Right cardiac atrium (tissue), 5 donors: ENCODE data around the gene FMO1. TPM values are rescaled to one million over a fixed set of nuclear protein-coding genes. Genes with fewer than 3 reads are reported as not detected.

ENCODE experiments used
- ATAC-seq, 2 donors: fragments of 200-7000 bp; cut with Tn5 transposase; one replicate each; pipeline versions ENCODE4 v1.8.0 to v1.9.1; 2020; ENCODE audit warnings: moderate library complexity in 2 of 2, mild to moderate bottlenecking in 1 of 2
- DNase-seq, 3 donors: peaks; one replicate each; pipeline ENCODE4 v3.0.0-alpha.2; 2020
- H3K27ac ChIP-seq: one replicate; pipeline ENCODE4 v1.5.1; 2013; ENCODE audit warnings: mild to moderate bottlenecking, low read length, control low read depth, moderate library complexity
- H3K27me3 ChIP-seq: one replicate; pipeline ENCODE4 v1.6.1; 2013; ENCODE audit not compliant: control insufficient read depth, insufficient read depth
- H3K4me1 ChIP-seq: one replicate; pipeline ENCODE4 v1.6.1; 2013; ENCODE audit warnings: low read length; ENCODE audit not compliant: control insufficient read depth, insufficient read depth
- H3K4me3 ChIP-seq: one replicate; pipeline ENCODE4 v1.5.1; 2013; ENCODE audit warnings: low read length, control low read depth
- H3K9me3 ChIP-seq: one replicate; pipeline ENCODE4 v1.6.1; 2013; ENCODE audit warnings: low read length; ENCODE audit not compliant: control insufficient read depth
- WGBS: extraction: QIAGEN DNeasy Blood & Tissue Kit; methylation state at CpG from one replicate; pipeline ENCODE4 v1.1.7; 2013; 5-methylcytosine and 5-hydroxymethylcytosine counted together
- intact Hi-C, 4 donors: fragments of 100-400 bp; cut with DNase I; formaldehyde crosslinking; loops; one replicate each; pipeline versions ENCODE4 v1.11.0 to v1.14.0; 2022 to 2023
- polyA plus RNA-seq: library from polyadenylated mRNA; stranded (reverse); fragments of 200-250 nt; gene quantifications from one replicate; pipeline ENCODE4 v1.2.3, GENCODE V29; 2013
- total RNA-seq, 4 donors: library from RNA; stranded (reverse); fragmentation: NEBNext Ultra II Directional; extraction: Animal tissue kit (Norgen Biotek cat#: 25700); gene quantifications; one replicate each; pipeline ENCODE4 v1.2.1, GENCODE V29; 2021
- donor health status: healthy with polysubstance abuse.
- donor health status: DM: no; HTN: yes; CAD: no.
- donor health status: DM: no; HTN: no; CAD: no.
- donor health status: DM: no; HTN: yes; CAD: no; lungs with severe emphysema.
- donor health status: DM: yes; HTN: yes; CAD: no.

FMO1 gene
- total and polyA plus RNA-seq, 5 donors, result 0.21 to 0.61 (median 0.43) TPM; not detected in 1

- Histone ChIP-seq H3K9me3 (no peaks in the 10 kb centered on the region), H3K27me3 (no peaks in the 10 kb centered on the region), H3K4me1 (no peaks in the 10 kb centered on the region), H3K4me3 (no peak overlapping the region), H3K27ac (no peak overlapping the region)
- intact Hi-C loops, result no loop called here
- no peak for ATAC-seq
- DNase-seq, result no peak
- WGBS, result 89% methylated on average over 4 of the region's 4 CpGs
Observed at GRCh38 chr1:171243878-171244277, 4.4 kb upstream of the FMO1 start.

- Histone ChIP-seq H3K27me3 (no peaks in the 10 kb centered on the region), H3K9me3 (no peaks in the 10 kb centered on the region), H3K4me3 (no peak overlapping the region), H3K4me1 (no peaks in the 10 kb centered on the region), H3K27ac (no peak overlapping the region)
- DNase-seq (no peak), ATAC-seq (peak in 1 of 2 donors; percentile 67)
- intact Hi-C loops, result loop anchor here in 2 of 4 donors (5.0 kb wide), 1 partner anchor 67 kb away; the partner anchor contains the start of gene FMO4 (in 2 of the 2)
- 41% methylated on average over 6 of the region's 6 CpGs for WGBS
Observed at GRCh38 chr1:171245458-171246064, 2.7 kb upstream of the FMO1 start.

- Histone ChIP-seq H3K4me3 (no peak overlapping the region), H3K27me3 (no peaks in the 10 kb centered on the region), H3K27ac (no peak overlapping the region), H3K4me1 (no peaks in the 10 kb centered on the region), H3K9me3 (no peaks in the 10 kb centered on the region)
- WGBS, result 87% methylated on average over 4 of the region's 4 CpGs
- no peak for ATAC-seq
- intact Hi-C loops, result loop anchor here in 2 of 4 donors (5.0 kb wide), 1 partner anchor 65 kb away; the partner anchor contains the start of gene FMO4 (in 2 of the 2)
- DNase-seq, result no peak
Observed at GRCh38 chr1:171247501-171247900, 793 bp upstream of the FMO1 start.

GRCh38 chr1:171248841-171249240 is 547 bp downstream of the FMO1 start:
- H3K27me3 ChIP-seq, result no peaks in the 10 kb centered on the region
- DNase-seq (no peak), ATAC-seq (no peak)
- H3K9me3 ChIP-seq, result no peaks in the 10 kb centered on the region
- H3K4me1 ChIP-seq, result no peaks in the 10 kb centered on the region
- intact Hi-C loops, result loop anchor here in 2 of 4 donors (5.0 kb wide), 1 partner anchor 63 kb away; the partner anchor contains the start of gene FMO4 (in 2 of the 2)
- 92% methylated on average over 1 of the region's 1 CpG for WGBS
- no peak overlapping the region for H3K27ac ChIP-seq
- no peak overlapping the region for H3K4me3 ChIP-seq

- H3K4me3 ChIP-seq, result no peak overlapping the region
- 66% methylated on average over 3 of the region's 3 CpGs for WGBS
- H3K27ac ChIP-seq, result no peak overlapping the region
- DNase-seq (no peak), ATAC-seq (peak; percentile 57 to 59)
- H3K9me3 ChIP-seq, result no peaks in the 10 kb centered on the region
- intact Hi-C loops, result loop anchor here in 1 of 4 donors (5.0 kb wide), 1 partner anchor 62 kb away; the partner anchor contains the start of gene FMO4
- no peaks in the 10 kb centered on the region for H3K4me1 ChIP-seq
- no peaks in the 10 kb centered on the region for H3K27me3 ChIP-seq
Observed at GRCh38 chr1:171250263-171250662, 2.0 kb downstream of the FMO1 start.

GRCh38 chr1:171251042-171251951 is 3.0 kb downstream of the FMO1 start:
- Histone ChIP-seq H3K27me3 (no peaks in the 10 kb centered on the region), H3K4me3 (peak overlapping the region; percentile 81), H3K9me3 (no peaks in the 10 kb centered on the region), H3K27ac (no peak overlapping the region), H3K4me1 (no peaks in the 10 kb centered on the region)
- intact Hi-C loops, result loop anchor here in 1 of 4 donors (5.0 kb wide), 1 partner anchor 61 kb away; the partner anchor contains the start of gene FMO4
- WGBS, result 7% methylated on average over 34 of the region's 34 CpGs
- ATAC-seq (peak; percentile 32 to 58), DNase-seq (peak; percentile 41 to 70 (median 66))

GRCh38 chr1:171251952-171252300 is 3.6 kb downstream of the FMO1 start:
- intact Hi-C loops, result loop anchor here in 1 of 4 donors (5.0 kb wide), 1 partner anchor 60 kb away; the partner anchor contains the start of gene FMO4
- no peaks in the 10 kb centered on the region for H3K27me3 ChIP-seq
- ATAC-seq (no peak), DNase-seq (no peak)
- no peaks in the 10 kb centered on the region for H3K4me1 ChIP-seq
- H3K27ac ChIP-seq, result no peak overlapping the region
- H3K9me3 ChIP-seq, result no peaks in the 10 kb centered on the region
- 46% methylated on average over 6 of the region's 6 CpGs for WGBS
- peak overlapping the region; percentile 81 for H3K4me3 ChIP-seq

- Histone ChIP-seq H3K4me1 (peaks cover 3% of the 10 kb centered on the region), H3K9me3 (no peaks in the 10 kb centered on the region), H3K27ac (no peak overlapping the region), H3K4me3 (no peak overlapping the region), H3K27me3 (no peaks in the 10 kb centered on the region)
- intact Hi-C loops, result loop anchor here in 1 of 4 donors (5.0 kb wide), 1 partner anchor 60 kb away; the partner anchor contains the start of gene FMO4
- 88% methylated on average over 5 of the region's 5 CpGs for WGBS
- DNase-seq (no peak), ATAC-seq (no peak)
Observed at GRCh38 chr1:171252482-171252881, 4.2 kb downstream of the FMO1 start.

GRCh38 chr1:171254859-171255258 is 6.6 kb downstream of the FMO1 start:
- no peak for ATAC-seq
- 80% methylated on average over 4 of the region's 4 CpGs for whole genome bisulfite sequencing
- intact Hi-C loops, result loop anchor here in 1 of 4 donors (5.0 kb wide), 1 partner anchor 57 kb away; the partner anchor contains the start of gene FMO4
- Histone ChIP-seq H3K9me3 (no peaks in the 10 kb centered on the region), H3K4me1 (peaks cover 3% of the 10 kb centered on the region), H3K4me3 (no peak overlapping the region), H3K27ac (no peak overlapping the region), H3K27me3 (no peaks in the 10 kb centered on the region)
- DNase-seq, result no peak

- peaks cover 3% of the 10 kb centered on the region for H3K4me1 ChIP-seq
- DNase-seq (peak; percentile 19 to 64 (median 51)), ATAC-seq (peak; percentile 62 to 66)
- no peaks in the 10 kb centered on the region for H3K27me3 ChIP-seq
- no peaks in the 10 kb centered on the region for H3K9me3 ChIP-seq
- H3K4me3 ChIP-seq, result no peak overlapping the region
- H3K27ac ChIP-seq, result no peak overlapping the region
- WGBS, result 37% methylated on average over 8 of the region's 8 CpGs
- intact Hi-C loops, result no loop called here
Observed at GRCh38 chr1:171256940-171257606, 8.8 kb downstream of the FMO1 start.
